K562 (cell line): ENCODE measurements around the gene CRIM1.

Experiments
- MAFF ChIP-seq: IDR thresholded peaks from 2 replicates; pipeline ENCODE4 v1.6.1; 2012; ENCODE audit warnings: low read length, improper control_type of control experiment
- POLR2A ChIP-seq: fragments of 450-650 bp; conservative IDR thresholded peaks from 2 replicates; pipeline ENCODE4 v1.6.1; 2016
- SREBF2 ChIP-seq: sonication (generic); formaldehyde crosslinking; IDR thresholded peaks from 2 replicates; pipeline ENCODE4 v1.4.0; 2020; ENCODE audit warnings: mild to moderate bottlenecking, missing genetic modification reagents
- STAT5B ChIP-seq: fragments of 250-450 bp; sonication (Bioruptor Pico); IDR thresholded peaks from 2 replicates; pipeline ENCODE4 v1.8.0; 2021; ENCODE audit warnings: mild to moderate bottlenecking, inconsistent platforms
- VEZF1 ChIP-seq: fragments of 200-800 bp; sonication (Bioruptor generic); IDR thresholded peaks from 2 replicates; pipeline ENCODE4 v1.6.1; 2017; ENCODE audit warnings: missing genetic modification characterization, missing compliant biosample characterization
- ZNF274 ChIP-seq: IDR thresholded peaks from 2 replicates; pipeline ENCODE4 v1.6.1; 2011; ENCODE audit warnings: low read depth, mild to moderate bottlenecking, low read length, moderate library complexity, borderline replicate concordance
- TF ChIP-seq, protein P1 (sequence below): sonication (generic); formaldehyde crosslinking; IDR thresholded peaks from 2 replicates; pipeline ENCODE4 v1.8.0; 2023; ENCODE audit warnings: mild to moderate bottlenecking, missing genetic modification reagents
- TF ChIP-seq, protein P2 (sequence below): fragments of 250-450 bp; sonication (Bioruptor Pico); IDR thresholded peaks from 2 replicates; pipeline ENCODE4 v1.9.0; 2021; ENCODE audit warnings: mild to moderate bottlenecking, inconsistent platforms

GRCh38 chr2:36354811-36355150, 797 bp upstream of the CRIM1 start:
- TF ChIP-seq, protein P1, sequence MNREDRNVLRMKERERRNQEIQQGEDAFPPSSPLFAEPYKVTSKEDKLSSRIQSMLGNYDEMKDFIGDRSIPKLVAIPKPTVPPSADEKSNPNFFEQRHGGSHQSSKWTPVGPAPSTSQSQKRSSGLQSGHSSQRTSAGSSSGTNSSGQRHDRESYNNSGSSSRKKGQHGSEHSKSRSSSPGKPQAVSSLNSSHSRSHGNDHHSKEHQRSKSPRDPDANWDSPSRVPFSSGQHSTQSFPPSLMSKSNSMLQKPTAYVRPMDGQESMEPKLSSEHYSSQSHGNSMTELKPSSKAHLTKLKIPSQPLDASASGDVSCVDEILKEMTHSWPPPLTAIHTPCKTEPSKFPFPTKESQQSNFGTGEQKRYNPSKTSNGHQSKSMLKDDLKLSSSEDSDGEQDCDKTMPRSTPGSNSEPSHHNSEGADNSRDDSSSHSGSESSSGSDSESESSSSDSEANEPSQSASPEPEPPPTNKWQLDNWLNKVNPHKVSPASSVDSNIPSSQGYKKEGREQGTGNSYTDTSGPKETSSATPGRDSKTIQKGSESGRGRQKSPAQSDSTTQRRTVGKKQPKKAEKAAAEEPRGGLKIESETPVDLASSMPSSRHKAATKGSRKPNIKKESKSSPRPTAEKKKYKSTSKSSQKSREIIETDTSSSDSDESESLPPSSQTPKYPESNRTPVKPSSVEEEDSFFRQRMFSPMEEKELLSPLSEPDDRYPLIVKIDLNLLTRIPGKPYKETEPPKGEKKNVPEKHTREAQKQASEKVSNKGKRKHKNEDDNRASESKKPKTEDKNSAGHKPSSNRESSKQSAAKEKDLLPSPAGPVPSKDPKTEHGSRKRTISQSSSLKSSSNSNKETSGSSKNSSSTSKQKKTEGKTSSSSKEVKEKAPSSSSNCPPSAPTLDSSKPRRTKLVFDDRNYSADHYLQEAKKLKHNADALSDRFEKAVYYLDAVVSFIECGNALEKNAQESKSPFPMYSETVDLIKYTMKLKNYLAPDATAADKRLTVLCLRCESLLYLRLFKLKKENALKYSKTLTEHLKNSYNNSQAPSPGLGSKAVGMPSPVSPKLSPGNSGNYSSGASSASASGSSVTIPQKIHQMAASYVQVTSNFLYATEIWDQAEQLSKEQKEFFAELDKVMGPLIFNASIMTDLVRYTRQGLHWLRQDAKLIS (CRISPR knock-in tag): no peak
- TF ChIP-seq VEZF1 (CRISPR knock-in tag): no peak
- no peak for TF ChIP-seq SREBF2 (CRISPR knock-in tag)
- no peak for TF ChIP-seq MAFF
- TF ChIP-seq STAT5B: no peak
- TF ChIP-seq ZNF274: no peak
- TF ChIP-seq POLR2A: no peak
- TF ChIP-seq, protein P2, sequence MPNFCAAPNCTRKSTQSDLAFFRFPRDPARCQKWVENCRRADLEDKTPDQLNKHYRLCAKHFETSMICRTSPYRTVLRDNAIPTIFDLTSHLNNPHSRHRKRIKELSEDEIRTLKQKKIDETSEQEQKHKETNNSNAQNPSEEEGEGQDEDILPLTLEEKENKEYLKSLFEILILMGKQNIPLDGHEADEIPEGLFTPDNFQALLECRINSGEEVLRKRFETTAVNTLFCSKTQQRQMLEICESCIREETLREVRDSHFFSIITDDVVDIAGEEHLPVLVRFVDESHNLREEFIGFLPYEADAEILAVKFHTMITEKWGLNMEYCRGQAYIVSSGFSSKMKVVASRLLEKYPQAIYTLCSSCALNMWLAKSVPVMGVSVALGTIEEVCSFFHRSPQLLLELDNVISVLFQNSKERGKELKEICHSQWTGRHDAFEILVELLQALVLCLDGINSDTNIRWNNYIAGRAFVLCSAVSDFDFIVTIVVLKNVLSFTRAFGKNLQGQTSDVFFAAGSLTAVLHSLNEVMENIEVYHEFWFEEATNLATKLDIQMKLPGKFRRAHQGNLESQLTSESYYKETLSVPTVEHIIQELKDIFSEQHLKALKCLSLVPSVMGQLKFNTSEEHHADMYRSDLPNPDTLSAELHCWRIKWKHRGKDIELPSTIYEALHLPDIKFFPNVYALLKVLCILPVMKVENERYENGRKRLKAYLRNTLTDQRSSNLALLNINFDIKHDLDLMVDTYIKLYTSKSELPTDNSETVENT (CRISPR knock-in tag): no peak
